Measurements from ENCODE around the gene PDE10A. TPM values are rescaled to one million over a fixed set of nuclear protein-coding genes. Genes with fewer than 3 reads are reported as not detected.
"Not testable (repeated sequence)": the region's sequence is repeated elsewhere in the genome, so short reads cannot be mapped to it uniquely, and the experiment has no call there.

PDE10A gene
- total RNA-seq, 1 experiment from 2014 or later, result 6.7 TPM

DNA sequence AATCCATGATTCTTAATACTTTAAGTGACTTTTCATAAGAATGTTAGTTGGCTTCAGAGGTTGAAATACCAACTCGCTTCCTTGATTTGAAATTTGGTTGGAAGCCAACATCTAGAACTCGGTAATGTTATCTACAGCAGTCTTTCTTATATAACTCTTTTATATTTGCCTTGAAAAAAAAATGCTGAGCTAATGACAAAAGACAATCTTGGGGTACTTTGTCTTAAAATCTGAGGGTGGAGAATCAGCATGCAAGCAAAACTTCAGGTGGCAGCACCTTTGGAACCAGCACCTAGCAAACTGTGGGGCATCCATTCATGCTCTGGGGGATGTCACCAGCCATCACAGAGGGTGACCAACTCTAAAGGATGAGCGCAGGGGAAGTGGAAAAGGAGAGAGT, 76.3 kb downstream of the PDE10A start:
- no peak for DNase-seq (ENCODE audit: low read depth)

DNA sequence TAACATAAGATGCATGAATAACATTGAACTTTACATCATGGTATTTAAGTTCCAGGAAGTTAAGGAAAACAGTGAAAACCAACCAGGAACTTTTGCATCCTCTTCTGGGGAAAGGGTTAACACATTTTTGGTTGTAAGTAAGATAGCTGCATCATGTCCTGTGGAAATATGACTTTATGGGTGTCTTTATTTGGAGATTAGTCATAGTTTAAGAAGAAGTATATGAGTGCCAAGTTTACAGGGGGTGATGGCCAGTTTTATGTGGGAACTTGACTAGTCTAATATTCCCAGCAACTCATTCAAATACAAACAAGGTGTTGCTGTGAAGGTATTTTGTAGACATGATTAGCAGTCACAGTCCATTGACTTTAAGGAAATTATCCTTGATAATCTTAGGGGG, 78.0 kb downstream of the PDE10A start:
- peak; percentile 11 for DNase-seq (ENCODE audit: low read depth)

DNA sequence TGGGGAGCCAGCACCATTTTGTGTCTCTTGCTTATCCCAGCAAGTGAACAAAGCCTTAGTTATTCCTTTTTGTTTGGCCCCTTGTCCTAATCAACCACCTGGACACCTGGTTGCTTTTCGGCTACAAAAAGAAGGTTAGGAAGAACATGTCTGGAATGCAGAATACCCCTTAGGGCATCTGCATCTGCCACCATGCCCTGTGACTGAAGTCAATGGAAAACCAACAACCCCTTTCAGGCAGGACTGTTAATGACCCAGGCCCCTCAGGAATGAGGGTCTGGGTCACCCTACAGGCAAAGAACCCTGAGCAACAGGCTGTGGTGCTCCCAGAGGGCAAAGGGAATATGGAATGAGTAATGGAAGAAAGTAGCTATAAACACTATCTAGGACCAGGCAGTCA, 78.5 kb downstream of the PDE10A start:
- no peak for DNase-seq (ENCODE audit: low read depth)

DNA sequence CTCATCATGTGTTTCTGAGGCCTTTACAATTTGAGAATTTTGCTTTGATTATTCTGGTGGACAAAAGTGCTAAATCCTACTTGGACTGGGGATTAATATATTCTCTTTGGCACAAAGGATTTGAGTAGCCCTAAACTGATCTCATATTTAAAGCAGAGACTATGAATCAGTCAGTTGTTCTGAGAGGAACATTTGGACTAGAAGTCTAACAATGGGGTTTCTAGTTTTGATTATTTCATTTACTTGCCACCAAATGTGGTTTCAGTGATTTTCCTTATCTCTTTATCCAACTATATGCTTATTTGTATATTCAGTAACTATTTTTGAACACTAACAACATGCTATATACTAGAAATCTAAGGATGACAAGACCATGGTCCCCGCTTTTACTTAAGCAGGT, 81.4 kb downstream of the PDE10A start:
- no peak for DNase-seq (ENCODE audit: low read depth)

DNA sequence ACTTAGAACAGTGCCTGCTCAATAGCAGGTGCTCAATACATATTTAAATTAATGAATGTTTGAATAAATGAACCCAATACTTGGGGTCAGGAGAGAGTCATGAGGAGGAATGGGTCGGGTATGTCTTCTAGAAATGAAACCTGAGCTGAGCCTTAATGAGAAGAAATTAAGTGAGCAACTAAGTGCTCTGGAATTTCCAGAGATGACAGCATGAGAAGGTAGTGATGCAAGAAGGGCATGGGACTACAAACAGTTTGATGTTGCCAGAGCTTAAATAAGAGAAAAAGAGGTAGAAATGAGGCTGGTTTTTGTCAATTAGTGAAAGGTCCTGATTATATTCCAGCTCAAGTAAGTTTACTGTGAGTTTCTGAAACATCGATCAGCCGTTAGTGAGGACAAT, 82.9 kb downstream of the PDE10A start:
- no peak for DNase-seq (ENCODE audit: low read depth)

DNA sequence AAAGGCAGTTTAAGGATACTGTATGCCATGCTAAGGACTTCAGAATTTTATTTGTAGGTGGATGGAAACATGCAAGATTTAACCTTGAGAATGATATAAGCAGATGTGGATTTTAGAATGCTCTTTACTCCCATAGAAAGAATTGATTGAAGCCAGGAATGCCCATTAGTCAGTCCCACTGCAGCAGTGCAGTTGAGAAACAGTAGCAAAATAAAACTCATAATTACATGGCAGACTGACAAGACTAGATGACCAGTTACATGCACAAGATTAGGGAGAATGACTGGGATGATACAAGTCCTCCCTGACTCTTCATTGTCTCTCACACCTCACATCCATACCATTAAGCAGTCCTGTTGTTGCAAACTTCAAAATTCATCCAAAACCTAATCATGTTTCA, 83.9 kb downstream of the PDE10A start:
- no peak for DNase-seq (ENCODE audit: low read depth)

DNA sequence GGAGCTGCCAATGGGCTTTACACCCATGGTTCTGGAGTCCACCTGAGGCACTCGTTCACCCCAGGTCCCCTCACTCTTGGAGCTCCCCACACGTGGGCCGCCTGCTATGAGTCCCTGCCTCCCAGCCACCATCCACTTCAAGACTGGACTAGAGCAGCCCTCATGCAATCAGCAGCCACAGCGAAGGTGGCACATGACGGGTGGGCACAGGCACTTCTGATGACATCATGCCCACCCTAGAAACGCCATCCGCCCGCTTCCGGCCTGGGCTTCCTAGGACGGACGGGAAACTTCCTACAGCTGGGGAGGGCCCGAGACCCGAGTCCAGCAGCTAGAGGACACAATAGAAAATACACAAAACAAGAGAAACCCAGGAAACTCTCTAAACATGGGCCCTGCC, 85.5 kb downstream of the PDE10A start:
- no peak for DNase-seq (ENCODE audit: low read depth)

DNA sequence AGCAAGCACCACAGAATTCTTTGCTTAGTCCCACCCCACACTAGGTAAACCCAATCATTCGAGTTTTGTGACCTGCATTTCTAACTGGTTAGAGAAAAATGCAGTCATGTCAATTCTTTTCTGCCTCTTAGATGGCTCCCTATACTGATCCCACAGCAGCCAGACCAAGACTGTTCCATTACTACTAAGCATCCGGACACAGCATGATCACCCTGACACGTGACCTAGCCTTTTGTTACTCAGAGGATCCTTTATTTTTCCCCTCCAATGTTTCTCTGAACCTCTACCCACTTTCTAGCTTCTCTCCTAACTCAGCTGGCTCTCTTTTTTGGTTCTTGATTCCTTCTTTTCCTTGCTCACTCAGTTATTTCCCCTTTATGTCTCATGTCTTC, 87.9 kb downstream of the PDE10A start:
- DNase-seq (ENCODE audit: low read depth), result peak; percentile 51

DNA sequence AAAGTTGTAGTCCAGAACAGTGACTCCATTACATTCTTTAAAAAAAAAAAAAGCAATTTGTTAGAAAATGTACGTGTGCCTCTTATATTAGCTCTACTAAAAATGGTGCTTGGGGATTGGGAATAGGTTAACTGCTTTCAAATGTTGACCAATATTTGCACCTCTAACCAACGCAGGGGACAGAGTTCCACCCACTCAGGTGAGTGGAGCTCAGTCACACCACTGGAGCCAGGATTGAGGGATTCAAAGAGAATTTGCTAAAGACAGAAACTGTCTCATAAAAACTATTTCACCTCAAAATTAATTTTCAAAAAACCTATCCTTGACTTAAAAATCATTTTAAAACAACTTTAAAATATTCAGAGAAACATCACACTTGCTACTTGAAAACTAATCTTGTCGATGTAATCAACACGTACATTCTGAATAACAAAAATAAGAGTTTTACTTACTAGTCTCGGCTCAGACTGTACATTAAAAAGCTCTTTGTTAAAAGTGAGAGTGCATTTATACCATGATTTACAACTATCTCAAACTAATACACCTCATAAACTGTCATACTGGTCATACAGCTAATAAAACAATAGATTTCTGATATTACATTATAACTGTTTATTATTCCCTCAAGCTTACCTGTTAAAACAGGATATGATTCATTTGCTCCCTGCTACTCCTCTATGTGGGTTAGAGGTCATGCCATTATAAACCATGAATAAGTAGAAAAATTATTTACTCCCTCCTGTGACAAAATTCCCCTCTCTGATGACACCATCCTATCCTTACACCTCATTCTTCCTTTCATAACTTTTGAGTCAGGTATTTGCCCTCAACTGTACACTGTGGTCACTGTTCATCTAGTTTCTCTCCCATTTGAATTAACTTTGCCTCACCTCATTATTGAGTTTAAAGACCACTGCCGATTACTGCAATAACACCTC, 88.6 kb downstream of the PDE10A start:
- DNase-seq (ENCODE audit: low read depth), result peak; percentile 36

DNA sequence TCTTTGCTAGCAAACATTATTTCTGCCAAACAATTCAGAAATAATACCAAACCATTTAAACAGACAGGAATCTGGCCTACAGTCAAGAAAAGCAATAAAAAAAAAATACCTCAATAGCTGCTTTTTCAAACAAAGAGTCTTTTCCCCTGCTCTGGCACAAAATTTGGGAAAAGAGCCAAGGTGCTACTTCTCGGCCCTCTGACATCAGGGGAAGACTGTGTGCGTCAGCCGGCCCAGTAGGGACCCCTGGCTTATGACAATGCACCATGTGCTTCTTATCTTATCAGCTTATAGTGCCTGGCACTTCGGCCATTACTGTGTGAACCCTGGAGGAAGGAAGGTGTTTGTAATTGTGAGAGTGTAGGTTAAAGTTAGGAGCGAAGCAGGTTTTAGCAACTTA, 89.4 kb downstream of the PDE10A start:
- DNase-seq (ENCODE audit: low read depth), result peak; percentile 62

DNA sequence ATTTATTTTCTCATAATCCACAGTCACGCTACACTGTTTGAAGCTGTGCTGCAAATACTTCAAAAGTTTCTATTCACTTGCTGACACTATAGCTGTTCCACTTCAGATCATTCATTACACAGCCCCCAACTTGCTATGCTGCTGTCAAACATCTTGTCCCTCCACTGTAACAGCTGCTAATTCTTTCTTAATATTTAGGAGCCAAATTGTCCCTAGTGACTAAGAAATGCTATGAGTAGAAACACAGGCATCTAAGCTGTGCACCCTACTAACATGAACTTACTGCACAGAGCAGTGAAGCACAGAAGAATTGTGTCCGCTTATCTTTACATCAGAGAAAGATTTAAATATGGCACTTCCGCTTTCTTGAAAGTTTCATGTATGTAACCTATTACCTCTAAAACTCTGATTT, 91.3 kb downstream of the PDE10A start:
- DNase-seq (ENCODE audit: low read depth), result no peak

DNA sequence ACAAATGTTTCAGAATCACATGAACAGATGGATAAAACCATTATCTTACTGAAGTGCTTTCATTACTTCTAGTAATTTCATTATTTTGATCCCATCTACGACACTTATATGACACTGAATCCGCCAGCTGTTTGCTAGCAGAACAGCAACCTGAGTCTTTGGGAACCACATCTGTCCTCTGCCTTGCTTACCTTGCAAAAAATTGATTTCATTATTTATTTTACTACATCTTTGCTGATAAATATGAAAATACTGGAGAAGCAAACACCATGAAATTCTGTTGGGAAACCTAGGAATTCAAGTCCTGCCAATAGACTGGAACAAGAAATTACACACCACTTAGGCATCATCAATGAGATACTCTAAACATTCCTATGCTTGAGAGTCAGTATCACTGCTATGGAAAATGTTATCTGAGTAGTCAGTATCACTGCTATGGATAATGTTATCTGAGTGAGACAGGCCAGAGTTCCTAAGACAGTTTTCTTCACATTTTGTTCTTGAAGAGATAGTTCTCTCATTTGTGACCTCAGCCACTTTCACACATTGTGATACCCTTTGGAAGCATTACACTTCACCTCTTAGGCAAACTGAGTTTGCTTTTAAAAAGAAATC, 91.9 kb downstream of the PDE10A start:
- peak; percentile 11 for DNase-seq (ENCODE audit: low read depth)

DNA sequence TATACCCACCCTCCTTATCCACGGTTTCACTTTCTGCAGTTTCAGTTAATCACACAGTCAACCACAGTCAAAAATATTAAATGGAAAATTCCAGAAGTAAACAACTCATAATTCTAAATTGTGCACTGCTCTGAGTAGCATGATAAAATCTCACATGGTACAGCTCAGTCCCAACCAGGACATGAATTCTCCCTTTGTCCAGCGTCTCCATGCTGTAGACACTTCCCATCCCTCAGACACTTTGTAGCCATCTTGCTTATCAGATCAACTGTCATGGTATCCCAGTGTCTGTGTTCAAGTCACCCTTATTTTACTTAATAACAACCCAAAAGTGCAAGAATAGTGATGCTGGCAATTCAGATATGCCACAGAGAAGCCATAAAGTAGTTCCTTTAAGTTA, 94.7 kb downstream of the PDE10A start:
- DNase-seq (ENCODE audit: low read depth), result no peak

DNA sequence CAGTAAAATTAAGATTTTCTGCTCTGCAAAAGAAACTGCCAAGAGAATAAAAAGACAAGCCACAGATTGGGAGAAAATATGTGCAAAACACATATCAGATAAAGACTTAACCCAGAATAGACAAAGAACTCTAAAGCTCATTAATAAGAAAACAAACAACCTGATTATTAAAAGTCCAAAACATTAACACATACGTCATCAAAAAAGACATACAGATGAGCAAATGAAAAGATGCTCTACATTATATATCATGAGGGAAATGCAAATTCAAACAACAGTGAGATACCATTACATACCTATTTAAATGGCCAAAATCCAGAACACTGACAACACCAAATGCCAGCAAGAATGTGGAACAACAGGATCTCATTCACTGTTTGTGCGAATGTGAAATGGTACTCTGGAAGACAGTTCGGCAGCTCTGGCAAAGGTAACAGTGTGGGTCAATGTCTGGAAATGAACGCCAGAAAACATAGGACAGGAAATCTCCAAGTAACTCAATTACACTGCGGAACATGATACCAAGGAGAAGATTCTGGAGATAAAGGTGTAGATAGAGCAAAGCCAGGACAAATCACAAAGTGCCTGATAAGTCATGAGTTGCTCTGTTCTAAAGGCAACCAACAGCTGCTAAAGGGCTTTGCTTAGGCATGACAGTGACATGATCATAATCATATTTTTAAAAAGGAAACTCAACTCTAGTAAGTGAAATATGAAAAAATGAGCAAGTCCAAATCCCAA, 96.8 kb downstream of the PDE10A start:
- DNase-seq (ENCODE audit: low read depth), result no peak

DNA sequence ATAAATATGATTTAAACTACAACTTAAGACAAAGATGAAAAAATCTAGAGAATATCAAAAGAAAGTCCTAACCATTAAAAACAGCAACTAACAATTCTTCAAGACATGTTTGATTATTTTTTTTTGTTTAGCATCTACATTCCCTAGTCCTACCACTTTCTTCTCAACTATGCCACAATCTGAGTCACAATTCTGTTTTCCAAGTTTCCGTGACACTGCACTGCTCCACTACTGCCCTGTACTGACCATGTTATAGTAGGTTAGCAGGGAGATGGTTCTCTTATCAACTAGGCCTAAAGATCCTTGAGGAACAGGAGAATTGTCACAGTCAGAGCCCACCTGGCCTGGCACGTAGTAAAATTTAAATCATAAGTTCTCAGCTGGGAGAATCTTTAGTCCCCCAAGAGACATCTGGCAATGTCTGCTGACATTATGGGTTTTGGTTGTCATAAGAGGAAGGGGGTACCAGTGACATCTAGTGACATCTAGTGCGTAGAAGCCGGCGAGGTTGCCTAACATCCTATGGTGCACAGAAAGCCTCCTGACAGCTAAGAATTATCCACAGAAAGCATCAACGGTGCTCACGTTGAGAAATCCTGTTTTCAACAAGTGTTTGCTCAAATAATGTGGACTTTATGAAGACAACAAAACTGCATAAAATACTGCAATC, 100.5 kb downstream of the PDE10A start:
- no peak for DNase-seq (ENCODE audit: low read depth)

DNA sequence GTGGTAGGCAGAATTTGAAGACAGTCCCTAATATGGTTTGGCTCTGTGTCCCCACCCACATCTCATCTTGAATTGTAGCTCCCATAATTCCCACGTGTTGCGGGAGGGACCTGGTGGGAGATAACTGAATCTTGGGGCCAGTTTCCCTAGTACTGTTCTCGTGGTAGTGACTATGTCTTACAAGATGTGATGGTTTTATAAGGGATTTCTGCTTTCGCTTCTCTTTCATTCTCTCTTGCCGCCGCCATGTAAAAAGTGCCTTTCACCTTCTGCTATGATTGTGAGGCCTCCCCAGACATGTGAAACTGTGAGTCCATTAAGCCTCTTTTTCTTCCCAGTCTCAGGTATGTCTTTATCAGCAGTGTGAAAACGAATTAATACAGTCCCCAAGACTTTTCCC, 103.4 kb downstream of the PDE10A start:
- no peak for DNase-seq (ENCODE audit: low read depth)

DNA sequence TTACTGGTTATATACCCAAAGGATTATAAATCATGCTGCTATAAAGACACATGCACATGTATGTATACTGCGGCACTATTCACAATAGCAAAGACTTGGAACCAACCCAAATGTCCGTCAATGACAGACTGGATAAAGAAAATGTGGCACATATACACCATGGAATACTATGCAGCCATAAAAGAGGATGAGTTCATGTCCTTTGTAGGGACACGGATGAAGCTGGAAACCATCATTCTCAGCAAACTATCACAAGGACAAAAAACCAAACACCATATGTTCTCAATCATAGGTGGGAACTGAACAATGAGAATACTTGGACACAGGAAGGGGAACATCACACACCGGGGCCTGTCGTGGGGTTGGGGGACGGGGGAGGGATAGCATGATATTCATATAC, 104.9 kb downstream of the PDE10A start:
- not testable (repeated sequence) for DNase-seq (ENCODE audit: low read depth)

DNA sequence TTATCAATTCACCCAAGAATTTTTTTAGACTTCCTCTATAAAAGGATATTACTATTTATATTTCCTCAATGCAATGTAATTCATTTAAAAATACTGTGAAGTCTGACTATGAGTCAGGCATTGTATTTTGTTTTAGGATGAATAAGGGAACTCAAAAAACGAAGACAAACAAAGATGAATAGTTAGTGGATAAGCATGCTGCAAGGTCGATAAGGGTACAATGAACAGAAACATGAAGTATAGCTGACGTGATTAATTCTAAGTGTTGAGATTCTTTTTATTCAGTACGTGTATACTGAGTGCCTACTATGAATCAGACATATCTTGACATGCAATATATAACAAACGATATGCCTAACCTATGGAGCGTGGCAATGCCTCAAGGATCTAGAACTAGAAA, 105.4 kb downstream of the PDE10A start:
- no peak for DNase-seq (ENCODE audit: low read depth)

DNA sequence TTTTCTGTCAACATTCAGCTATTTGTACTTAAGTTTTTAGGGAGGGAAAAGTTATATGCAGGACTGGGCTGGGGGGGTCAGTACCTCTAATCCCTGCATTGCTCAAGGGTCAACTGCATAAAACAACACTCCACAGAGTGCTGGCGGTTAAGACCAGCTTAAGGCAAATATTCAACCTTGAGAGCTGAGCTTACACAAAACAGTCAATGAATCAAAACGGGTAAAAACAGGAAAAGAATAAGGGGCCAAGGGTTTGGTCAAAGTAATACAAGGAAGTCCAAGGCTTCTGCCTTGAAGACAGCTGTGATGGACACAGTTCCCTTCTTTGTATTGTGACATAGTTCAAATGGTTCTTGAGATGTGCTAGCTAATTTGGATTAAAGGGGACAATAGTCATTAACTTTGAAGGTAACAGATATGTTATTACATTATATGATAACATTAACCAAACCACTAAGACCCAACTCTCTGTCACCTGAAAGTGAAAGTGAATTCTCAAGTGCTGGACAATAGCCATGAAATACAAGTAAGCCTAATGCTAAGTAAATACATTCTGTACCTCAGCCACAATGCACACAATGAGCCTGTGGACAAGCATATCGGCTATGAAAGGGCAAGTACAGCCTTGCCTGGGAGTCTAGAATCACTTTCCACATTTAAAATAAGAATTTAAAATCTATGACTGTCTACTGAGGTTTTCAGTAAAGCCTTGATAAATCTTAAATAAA, 106.8 kb downstream of the PDE10A start:
- peak; percentile 60 for DNase-seq (ENCODE audit: low read depth)

DNA sequence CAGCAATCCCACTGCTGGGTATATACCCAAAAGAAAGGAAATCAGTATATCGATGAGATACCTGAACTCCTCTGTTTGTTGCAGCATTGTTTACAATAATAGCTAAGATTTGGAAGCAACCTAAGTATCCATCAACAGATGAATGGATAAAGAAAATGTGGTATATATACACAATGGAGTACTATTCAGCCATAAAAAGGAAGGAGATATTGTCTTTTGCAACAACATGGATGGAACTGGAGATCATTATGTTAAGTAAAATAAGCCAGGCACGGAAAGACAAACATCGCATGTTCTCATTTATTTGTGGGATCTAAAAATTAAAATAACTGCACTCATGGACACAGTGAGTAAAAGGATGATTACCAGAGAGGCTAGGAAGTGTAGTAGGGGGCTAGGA, 108.4 kb downstream of the PDE10A start:
- DNase-seq (ENCODE audit: low read depth), result not testable (repeated sequence)

DNA sequence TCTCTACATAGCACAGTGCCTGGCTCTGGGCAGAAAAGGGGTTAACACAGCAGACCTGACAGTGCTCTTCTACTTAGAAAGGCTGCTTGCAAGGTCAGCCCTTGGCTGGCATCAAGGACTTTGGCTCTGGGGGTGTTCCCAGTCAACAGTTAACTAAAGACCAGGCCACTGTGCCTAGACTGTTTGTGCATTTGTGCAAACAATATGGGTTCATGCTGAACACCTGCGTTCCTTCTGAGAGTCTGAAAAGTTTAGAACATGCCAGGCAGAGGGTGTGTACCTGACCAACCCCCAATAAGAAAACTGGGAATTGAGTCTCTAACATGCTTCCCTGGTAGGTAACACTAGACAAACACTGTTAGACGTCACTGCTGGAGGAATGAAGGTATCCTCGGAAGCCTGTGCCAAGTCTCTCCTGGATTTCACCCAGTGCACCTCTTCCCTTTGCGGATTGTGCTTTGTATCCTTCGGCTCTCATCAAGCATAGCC, 110.7 kb downstream of the PDE10A start:
- DNase-seq (ENCODE audit: low read depth), result no peak
